ENCODE results near the gene CMTM3. TPM values are rescaled to one million over a fixed set of nuclear protein-coding genes. Genes with fewer than 3 reads are reported as not detected.
A peak's percentile ranks its signal among the peaks of the same experiment; 100 is the strongest.

The CMTM3 gene
- total and polyA plus RNA-seq, 2 of the 4 experiments (the other 2 are of a cell fraction): 4.5 to 35.5 TPM

- TF ChIP-seq RAD21 (IDR thresholded peaks at IDR 0.05; ENCODE audit: low read length) (peak; percentile 80), SMC3 (IDR thresholded peaks at IDR 0.05; ENCODE audit: low read depth, low read length) (peak; percentile 87), MAFK (IDR thresholded peaks at IDR 0.05; ENCODE audit: low read depth, low read length) (no peak)
Observed at GRCh38 chr16:66608241-66609138, 4.0 kb downstream of the CMTM3 start (continued).

- Histone ChIP-seq H3K18ac (ENCODE audit: low read depth, low read length) (peak overlapping the region; percentile 67), H2BK5ac (ENCODE audit: low read depth, low read length, poor library complexity, severe bottlenecking) (peak overlapping the region; percentile 46), H4K8ac (ENCODE audit: low read depth in 2 of 2, low read length in 2 of 2) (peak overlapping the region; percentile 36 to 52; a peak in 3 of 4 replicates), H3K79me1 (ENCODE audit: low read depth in 1 of 2, low read length in 2 of 2) (peaks cover 16 to 53% of the 10 kb centered on the region in 2 experiments), H3K4me2 (ENCODE audit: low read depth, low read length) (no peak overlapping the region), H2BK15ac (ENCODE audit: low read depth, low read length) (peak overlapping the region; percentile 79; the same call in 1 of the 3 replicates), H3K4me1 (ENCODE audit: control insufficient read depth, insufficient read depth, low read length) (peaks cover 18% of the 10 kb centered on the region), H2BK120ac (ENCODE audit: low read depth, low read length) (peak overlapping the region; percentile 35; the same call in 1 of the 2 replicates), H3K9me1 (ENCODE audit: insufficient read depth, low read length) (peaks cover 10% of the 10 kb centered on the region), H3K27me3 (ENCODE audit: control insufficient read depth, insufficient read depth, low read length) (no peaks in the 10 kb centered on the region), H2AK5ac (ENCODE audit: low read depth, low read length) (peak overlapping the region; percentile 99), H2BK20ac (ENCODE audit: low read depth, low read length) (peak overlapping the region; percentile 75; the same call in 1 of the 2 replicates), H3K4ac (ENCODE audit: low read depth, low read length) (peak overlapping the region; percentile 90), H3K14ac (replicated peaks; ENCODE audit: low read depth, low read length) (peak overlapping the region; percentile 83), H2AFZ (replicated peaks; ENCODE audit: low read length, poor library complexity) (no peak overlapping the region), H3K9me3 (ENCODE audit: control insufficient read depth, insufficient read depth, low read length) (no peaks in the 10 kb centered on the region), H2AK9ac (replicated peaks; ENCODE audit: low read depth, low read length, poor library complexity) (peak overlapping the region; percentile 92), H3K56ac (ENCODE audit: extremely low read depth, insufficient read depth, low read length) (no peak overlapping the region), H3K9ac (ENCODE audit: low read depth, low read length) (no peak overlapping the region), H3K23ac (ENCODE audit: low read depth, low read length) (no peak overlapping the region), H4K20me1 (ENCODE audit: insufficient read depth, low read length) (peaks cover 17% of the 10 kb centered on the region), H3K36me3 (ENCODE audit: control insufficient read depth, insufficient read depth, low read length) (peaks cover 48% of the 10 kb centered on the region), H4K5ac (ENCODE audit: low read depth, low read length) (peak overlapping the region; percentile 61; the same call in 1 of the 2 replicates), H3K4me3 (ENCODE audit: insufficient read depth, low read depth, low read length) (no peak overlapping the region), H4K91ac (ENCODE audit: insufficient read depth, low read depth, low read length) (peak overlapping the region; percentile 91), H3K27ac (ENCODE audit: insufficient read depth, low read length) (peak overlapping the region; percentile 19)
- TF ChIP-seq CTCF (conservative IDR thresholded peaks at IDR 0.05; ENCODE audit: low read depth, low read length) (no peak), MXI1 (IDR thresholded peaks at IDR 0.05; ENCODE audit: borderline replicate concordance, low read depth, low read length) (no peak), MAZ (IDR thresholded peaks at IDR 0.05; ENCODE audit: borderline replicate concordance, low read depth, low read length) (no peak), RCOR1 (IDR thresholded peaks at IDR 0.05; ENCODE audit: insufficient replicate concordance, low read length) (no peak), FOS (IDR thresholded peaks at IDR 0.05; ENCODE audit: low read depth, low read length) (no peak), POLR2A (IDR thresholded peaks at IDR 0.05; ENCODE audit: low read depth, low read length) (no peak), MAFK (IDR thresholded peaks at IDR 0.05; ENCODE audit: low read depth, low read length) (no peak), SMC3 (IDR thresholded peaks at IDR 0.05; ENCODE audit: low read depth, low read length) (no peak), NFE2L2 (IDR thresholded peaks at IDR 0.05; ENCODE audit: low read depth, low read length) (no peak), CHD1 (IDR thresholded peaks at IDR 0.05; ENCODE audit: low read depth, low read length) (no peak), RFX5 (IDR thresholded peaks at IDR 0.05; ENCODE audit: low read depth, low read length) (no peak)
- WGBS, 2 experiments (ENCODE audit: extremely low coverage in 2 of 2, insufficient read length in 1 of 2): 100% methylated on average over 2 of the region's 12 CpGs; no CpG with 5 or more reads in 1 of the 2 experiments
- in situ Hi-C loops (cut with MboI; ENCODE audit: low sequenced_read_pairs) (no loop called here), dilution Hi-C loops (cut with HindIII; ENCODE audit: low sequenced_read_pairs, unreplicated experiment) (no loop called here), intact Hi-C loops (cut with micrococcal nuclease) (loop anchor here (2.0 to 5.0 kb wide), 2 partner anchors 133 to 264 kb away; no protein-coding TSS in a partner anchor)
- POLR2A ChIA-PET (ENCODE audit: unreplicated experiment): interaction anchor here (0.6 kb wide), 2 partner anchors 89 to 264 kb away, joined by 3 read pairs; no protein-coding TSS in a partner anchor
- CTCF ChIA-PET: interaction anchor here (0.6 to 2.0 kb wide), 11 partner anchors 8 to 1100 kb away, joined by 3 to 10 read pairs (median 3); no protein-coding TSS in a partner anchor
- no TSS peak for BruUV-seq (replicated peaks)
- DNase-seq (no peak), ATAC-seq (ENCODE audit: low read depth) (no peak)
Observed at GRCh38 chr16:66609139-66609510, 4.6 kb downstream of the CMTM3 start.
